VCaP (cell line): ENCODE measurements around the gene TSEN54.
"Not testable (repeated sequence)": the region's sequence is repeated elsewhere in the genome, so short reads cannot be mapped to it uniquely, and the experiment has no call there.

Source experiments
- H3K27ac ChIP-seq: fragments of 450-650 bp; 2 replicates; pipeline ENCODE4 v1.5.1; 2017
- TF ChIP-seq, protein P1 (sequence below): fragments of 450-650 bp; conservative IDR thresholded peaks from 2 replicates; pipeline ENCODE4 v1.5.1; 2017; ENCODE audit warnings: mild to moderate bottlenecking, moderate library complexity

TSEN54 gene

DNA sequence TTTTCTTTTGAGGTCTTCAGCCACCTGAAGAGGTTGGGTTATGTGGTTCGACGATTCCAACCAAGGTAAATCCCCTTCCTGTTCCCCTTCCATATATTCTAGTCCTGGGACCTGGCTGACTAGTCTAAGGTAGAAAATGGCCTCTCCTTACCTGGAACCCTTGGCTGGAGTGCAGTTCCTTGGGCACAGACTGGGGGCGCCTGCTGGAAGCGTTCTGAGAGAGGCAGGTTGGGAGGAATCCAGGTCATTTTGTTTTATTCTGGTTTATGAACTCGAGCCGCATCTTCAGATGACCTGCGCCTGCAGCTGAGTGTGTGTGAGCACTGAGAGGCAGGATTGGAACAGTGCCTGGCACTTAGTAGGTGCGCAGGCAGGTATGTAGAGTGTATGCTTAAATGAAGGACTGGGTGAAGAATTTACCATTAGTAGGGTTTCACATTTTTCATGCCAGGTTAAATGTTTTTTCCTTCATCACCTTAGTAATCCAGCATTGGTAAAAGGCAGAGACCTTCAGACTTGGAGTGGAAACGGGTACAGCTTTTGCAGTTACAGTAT, 2.7 kb downstream of the TSEN54 start:
- H3K27ac ChIP-seq = no peak overlapping the region
- TF ChIP-seq, protein P1, sequence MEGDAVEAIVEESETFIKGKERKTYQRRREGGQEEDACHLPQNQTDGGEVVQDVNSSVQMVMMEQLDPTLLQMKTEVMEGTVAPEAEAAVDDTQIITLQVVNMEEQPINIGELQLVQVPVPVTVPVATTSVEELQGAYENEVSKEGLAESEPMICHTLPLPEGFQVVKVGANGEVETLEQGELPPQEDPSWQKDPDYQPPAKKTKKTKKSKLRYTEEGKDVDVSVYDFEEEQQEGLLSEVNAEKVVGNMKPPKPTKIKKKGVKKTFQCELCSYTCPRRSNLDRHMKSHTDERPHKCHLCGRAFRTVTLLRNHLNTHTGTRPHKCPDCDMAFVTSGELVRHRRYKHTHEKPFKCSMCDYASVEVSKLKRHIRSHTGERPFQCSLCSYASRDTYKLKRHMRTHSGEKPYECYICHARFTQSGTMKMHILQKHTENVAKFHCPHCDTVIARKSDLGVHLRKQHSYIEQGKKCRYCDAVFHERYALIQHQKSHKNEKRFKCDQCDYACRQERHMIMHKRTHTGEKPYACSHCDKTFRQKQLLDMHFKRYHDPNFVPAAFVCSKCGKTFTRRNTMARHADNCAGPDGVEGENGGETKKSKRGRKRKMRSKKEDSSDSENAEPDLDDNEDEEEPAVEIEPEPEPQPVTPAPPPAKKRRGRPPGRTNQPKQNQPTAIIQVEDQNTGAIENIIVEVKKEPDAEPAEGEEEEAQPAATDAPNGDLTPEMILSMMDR = no peak

DNA sequence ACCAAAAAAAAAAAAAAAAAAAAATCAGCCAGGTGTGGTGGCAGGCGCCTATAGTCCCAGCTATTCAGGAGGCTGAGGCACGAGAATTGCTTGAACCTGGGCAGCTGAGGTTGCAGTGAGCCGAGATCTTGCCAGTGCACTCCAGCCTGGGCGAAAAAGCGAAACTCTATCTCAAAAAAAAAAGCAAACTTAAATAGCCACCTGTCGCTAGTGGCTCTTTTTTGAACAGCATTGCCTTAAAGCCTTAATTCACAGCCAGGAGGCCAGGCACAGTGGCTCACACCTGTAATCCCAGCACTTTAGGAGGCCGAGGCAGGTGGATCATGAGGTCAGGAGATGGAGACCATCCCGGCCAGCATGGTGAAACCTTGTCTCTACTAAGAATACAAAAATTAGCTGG, 4.1 kb downstream of the TSEN54 start:
- H3K27ac ChIP-seq = not testable (repeated sequence)

DNA sequence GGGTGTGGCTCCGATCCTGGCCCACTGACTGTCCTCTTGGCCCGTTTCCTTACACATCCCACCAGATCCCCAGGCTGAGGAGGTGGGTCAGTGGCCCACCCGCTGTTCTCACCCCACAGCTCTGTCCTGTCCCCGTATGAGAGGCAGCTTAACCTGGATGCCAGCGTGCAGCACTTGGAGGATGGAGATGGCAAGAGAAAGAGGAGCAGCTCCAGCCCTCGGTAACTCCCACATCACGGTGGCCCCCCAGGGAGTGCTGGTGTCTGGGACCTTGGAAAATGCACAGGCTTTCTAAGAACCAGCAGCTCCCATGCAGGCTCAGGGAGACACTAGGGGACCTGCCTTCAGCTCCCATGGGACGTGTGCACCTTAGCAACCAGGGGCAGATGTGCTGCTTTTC, 5.0 kb downstream of the TSEN54 start:
- TF ChIP-seq, protein P1 = no peak
- no peak overlapping the region for H3K27ac ChIP-seq

DNA sequence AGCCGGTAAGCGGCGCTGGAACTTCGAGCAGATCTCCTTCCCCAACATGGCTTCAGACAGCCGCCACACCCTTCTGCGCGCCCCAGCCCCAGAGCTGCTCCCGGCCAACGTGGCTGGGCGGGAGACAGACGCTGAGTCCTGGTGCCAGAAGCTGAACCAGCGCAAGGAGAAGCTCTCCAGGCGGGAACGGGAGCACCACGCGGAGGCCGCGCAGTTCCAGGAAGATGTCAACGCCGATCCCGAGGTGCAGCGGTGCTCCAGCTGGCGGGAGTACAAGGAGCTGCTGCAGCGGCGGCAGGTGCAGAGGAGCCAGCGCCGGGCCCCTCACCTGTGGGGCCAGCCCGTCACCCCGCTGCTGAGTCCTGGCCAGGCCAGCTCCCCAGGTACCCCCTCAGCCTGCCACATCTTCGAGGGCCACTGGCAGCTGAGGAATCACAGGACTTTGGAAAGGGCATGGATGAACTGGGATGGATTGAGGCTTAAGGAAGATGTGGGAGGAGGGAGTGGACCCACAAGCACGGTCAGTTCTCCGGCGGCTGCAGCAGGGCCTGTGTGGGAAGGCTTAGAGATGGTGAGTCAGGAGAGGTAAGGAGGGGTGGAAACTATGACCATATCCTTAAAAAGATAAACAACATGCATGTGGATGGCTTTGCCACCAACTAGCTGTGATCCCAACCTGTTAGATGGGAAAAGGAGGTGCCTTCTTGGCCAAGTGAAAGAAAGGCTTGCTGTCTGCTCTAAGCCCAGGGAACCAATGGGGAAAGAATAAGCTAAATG, 5.8 kb downstream of the TSEN54 start:
- H3K27ac ChIP-seq = no peak overlapping the region
- TF ChIP-seq, protein P1 = no peak

DNA sequence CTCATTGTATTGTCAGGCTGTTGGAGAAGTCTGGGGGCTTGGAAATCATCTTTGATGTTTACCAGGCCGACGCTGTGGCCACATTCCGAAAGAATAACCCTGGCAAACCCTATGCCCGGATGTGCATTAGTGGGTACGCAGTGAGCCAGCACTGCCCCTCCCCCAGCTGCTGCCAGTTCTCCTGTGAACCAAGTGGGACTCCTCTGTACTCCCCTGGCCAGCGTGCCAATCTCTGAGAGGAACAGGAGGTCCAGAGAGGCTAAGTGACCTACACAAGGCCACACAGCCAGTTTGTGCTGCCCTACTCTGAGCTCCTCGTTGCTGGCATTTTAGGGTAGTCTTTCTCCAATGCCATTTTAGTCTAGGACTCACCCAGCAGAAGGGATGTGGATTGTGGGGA, 7.3 kb downstream of the TSEN54 start:
- peak overlapping the region; percentile 91; the same call in 1 of the 2 replicates for H3K27ac ChIP-seq
- TF ChIP-seq, protein P1 = no peak

DNA sequence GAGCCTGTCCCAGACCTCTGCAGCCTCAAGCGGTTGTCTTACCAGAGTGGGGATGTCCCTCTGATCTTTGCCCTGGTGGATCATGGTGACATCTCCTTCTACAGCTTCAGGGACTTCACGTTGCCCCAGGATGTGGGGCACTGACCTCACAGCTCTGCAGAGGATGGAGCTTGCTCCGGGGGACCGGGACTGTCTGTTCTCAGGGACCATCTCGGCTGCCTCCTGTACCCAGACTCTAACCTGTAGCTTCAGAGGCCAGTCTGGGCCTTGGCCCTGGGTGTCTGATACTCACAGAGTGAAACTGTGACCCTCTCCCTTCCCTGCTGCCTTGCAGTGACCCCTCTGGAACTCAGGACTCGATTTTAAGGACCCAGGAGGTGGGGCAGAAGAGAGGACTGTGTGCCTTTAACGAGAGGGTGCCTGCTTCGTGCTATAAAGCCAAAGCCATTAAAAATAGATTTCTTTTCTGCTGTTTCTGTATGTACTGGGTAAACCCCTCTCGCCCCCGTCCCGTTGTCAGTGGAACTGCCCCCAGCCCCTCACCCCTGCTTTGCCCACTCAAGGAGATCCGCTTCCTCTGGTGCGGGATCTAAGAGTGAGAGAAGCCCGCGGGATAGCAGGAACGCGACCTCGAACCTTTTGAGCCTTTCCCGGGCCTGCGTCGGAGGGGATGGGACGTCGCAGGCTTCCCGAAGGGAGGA, 8.1 kb downstream of the TSEN54 start:
- peak overlapping the region; percentile 91 for H3K27ac ChIP-seq
- TF ChIP-seq, protein P1 = no peak

DNA sequence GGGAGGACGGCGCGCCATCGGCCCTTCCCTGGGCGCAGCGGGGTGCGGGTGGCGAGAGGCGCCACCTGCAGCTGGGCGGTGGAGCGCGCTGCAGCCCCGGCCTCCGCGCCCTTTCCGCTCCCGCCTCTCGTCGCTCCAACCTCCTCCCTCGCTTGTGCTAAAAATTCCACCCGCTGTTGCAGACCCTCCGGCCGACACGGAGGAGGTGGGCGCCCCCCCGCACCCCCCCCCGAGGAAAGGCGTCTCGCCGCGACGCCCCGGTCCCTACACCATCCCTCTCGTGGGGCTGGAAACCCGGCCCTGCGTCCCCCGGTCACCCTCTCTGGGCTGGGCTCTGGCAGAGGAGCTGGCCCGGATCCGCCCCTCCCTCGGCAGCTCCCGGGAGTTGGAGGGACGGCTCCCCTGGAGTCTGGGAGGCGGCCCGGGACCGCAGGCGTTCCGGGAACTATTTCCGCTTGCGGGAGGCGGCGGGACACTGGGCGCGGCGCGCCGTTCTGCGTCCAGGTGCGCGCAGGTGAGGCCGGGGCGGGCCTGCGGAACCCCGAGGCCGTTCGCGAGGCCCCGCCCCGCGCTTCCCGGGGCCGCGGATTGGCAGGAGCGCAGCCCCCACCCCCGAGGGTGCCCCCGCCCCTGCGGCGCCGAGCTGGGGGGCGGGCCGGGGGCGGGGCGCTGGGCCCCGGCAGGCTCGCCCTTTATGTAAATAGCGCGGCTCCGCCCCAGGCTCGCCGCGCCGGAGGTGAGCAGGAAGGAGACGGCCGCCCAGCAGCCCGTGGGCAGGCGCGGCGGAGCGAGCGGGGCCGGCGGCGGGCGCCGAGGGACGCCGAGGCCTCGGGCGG, 8.9 kb downstream of the TSEN54 start, which contains the start of gene LLGL2:
TSS of gene LLGL2 (plus strand) at position 728 of the 836 bp plus-strand sequence. CDS start 17,730 bp downstream, outside the sequence.
- H3K27ac ChIP-seq = peak within 1 kb of the TSS; percentile 91
- TF ChIP-seq, protein P1 = peak; percentile 67
